GM10266 (cell line): ENCODE results near the gene NUDCD3.

ENCODE experiments used
- DNase-seq: peaks from one replicate; pipeline ENCODE4 v3.0.0; 2012; ENCODE audit errors: extremely low spot score
- CTCF ChIP-seq: IDR thresholded peaks from 2 replicates; pipeline ENCODE4 v1.5.1; 2012; ENCODE audit warnings: mild to moderate bottlenecking, low read depth; ENCODE audit not compliant: control insufficient read depth, insufficient read depth; ENCODE audit errors: missing control alignments

Gene NUDCD3

GRCh38 chr7:44330331-44330730 is 160.1 kb downstream of the NUDCD3 start:
- TF ChIP-seq CTCF: no peak
- DNase-seq: no peak

DNA sequence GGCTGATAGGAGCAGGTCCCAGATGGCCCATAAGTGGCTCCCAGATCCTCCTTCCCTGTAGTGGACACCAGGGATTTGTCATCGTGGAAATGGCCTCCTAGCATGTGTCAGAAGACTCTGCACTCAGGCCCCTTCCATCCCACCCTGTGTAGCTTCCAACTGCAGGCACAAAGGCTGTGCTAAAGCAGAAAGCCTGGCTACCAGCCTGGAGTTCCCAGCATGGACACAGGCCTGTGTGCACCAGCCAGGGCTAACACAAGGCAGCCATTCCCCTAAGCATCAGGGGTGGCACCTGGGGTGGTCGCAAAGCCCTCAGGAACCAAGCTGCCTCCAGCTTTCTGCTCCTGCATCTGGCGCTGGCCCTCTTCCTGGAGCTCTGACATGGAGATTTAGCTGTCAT is 160.6 kb downstream of the NUDCD3 start:
- TF ChIP-seq CTCF: no peak
- no peak for DNase-seq
